ENCODE results near the gene MAP6.
"Not testable (repeated sequence)": the region's sequence is repeated elsewhere in the genome, so short reads cannot be mapped to it uniquely, and the experiment has no call there.

The MAP6 gene

GRCh38 chr11:75668451-75669297, at the start of gene MAP6:
Gene MAP6, minus strand, starts transcription at chr11:75669038. Its CDS starts 669 bp downstream, at chr11:75668369.
- DNase-seq, result no peak

DNA sequence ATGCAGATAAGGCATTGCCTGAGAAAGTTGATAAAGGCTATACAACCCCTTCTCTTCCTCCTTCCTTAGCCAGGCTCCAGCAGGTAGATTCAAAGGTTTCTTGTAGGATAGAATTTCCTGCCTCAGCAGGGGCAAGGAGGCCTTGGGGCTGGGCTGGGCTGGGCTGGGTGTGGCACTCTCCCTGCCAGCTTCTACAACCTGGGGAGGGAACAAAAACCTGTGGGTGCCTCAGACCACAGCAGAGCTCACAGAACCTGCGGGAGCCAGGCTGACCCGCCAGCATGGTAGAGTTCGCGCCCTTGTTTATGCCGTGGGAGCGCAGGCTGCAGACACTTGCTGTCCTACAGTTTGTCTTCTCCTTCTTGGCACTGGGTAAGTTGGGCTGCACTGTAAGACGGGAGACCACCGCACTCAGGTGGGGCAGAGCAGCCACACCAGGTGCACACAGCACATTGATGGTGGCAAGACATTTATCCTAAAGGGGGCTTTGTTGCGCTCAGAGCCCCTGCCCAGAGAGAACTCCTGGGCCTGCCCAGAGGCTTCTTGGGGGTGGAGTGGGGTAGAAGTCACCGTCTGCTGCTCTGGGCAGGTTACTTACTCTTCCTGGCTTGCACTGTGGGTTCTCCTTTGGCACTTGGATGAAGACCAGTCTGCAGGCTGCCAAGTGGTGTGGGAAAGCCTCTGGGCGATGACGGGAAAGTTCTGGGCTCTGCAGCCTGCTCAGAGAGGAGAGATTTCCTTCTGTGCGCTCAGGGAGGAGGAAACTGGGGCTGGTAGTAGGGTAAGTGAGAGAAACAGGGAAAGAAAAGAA, 49.0 kb upstream of the MAP6 start, which contains the start of gene MOGAT2:
MOGAT2 (plus strand) TSS at position 231 of the 811 bp plus-strand sequence; CDS start at position 282, 51 bp downstream.
- no peak for DNase-seq

DNA sequence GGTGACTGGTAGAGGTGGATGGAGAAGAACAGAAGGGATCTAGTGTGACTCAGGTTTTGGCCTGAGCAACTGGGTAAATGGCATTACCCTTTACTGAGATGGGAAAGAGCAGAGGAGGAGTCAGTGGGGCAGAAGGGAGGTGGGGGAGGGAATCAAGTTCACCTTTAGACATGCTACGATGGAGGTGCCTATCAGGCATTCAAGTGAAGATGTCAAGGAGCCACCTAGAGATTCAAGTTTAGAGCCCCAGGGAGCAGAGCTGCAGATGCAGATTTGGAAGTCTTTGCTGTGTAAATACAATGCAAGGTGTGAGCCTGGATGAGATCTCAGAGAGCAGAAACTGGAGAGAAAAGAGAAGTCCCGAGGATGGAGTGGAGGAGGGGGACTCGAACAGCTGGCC, 47.8 kb upstream of the MAP6 start:
- DNase-seq, result no peak

DNA sequence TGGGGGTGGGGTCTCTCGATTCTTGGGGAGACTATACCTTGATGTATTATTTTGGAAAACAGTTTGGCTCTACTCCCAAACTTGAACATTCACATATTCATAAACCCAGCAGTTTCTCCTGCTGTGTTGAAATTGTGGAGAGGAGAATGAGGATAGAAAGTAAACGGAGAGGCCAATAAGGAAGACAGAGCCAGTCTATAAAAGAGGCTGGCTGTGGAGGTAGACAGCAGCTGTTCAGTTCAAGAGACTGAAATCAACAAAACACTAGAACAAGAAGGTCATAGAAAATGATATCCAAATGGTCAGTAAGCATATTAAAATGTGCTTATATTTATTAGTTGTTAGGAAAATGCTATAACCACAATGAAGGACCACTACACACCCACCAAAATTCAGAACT, 46.9 kb upstream of the MAP6 start:
- DNase-seq, result no peak

DNA sequence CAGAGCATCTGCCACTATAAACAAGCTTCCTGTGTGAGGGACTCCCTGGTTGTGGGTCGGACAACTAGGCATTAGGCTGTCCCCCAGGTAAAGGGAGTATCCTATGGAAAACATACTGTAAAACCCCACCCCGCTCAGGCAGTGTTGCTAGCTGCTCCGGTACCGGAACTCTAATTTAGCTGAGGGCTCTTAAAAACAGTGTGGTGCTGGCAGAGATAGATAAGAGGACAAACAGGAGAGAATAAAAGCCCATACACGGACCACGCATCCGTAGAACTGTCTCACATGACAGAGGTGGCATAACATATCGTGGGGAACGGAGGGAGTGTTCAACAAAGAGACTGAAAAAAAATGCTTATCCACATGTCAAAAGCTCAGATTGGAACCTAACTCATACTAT, 45.4 kb upstream of the MAP6 start:
- DNase-seq, result no peak

DNA sequence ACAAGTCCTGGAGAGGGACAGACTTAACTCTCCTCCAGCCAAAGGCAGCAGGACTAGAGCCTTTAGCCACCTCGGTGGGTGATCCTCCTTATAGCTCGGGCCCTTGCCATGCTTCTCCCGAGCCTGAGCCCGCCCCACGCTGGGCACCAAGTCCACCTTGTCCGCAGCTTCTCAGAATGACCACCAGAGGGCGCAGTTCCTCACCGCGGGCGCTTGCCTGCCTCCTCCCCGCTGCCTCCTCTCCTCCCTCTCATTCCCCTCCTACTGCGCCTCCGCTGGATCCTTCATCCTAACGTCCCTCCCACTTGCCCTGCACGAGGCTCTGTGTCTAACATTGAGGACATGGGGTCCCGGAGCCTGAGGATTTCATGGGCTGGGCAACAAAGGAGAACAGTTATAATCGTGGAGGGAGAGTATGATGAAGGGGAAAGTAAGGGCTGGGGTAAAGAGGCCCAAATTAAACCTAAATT, 37.5 kb upstream of the MAP6 start:
- peak; percentile 77 for DNase-seq

DNA sequence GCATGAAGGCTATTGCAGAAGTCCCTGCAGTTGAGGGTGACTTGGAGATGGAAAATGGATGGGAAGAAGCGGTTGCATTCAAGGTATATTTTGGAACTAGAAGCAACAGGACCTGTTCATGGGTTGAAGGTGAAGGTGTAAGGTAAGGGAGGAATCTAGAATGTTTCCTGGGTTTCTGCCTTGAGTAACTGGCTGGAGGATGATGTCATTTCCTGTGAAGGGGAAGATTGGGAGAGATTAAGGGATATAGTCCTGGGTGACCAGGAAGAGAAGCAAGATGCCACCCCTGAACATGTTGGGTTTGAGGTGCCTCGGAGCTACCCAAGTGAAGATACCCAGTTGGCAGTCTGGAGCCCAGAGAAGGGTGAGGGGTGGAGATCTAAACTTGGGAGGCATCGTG, 36.7 kb upstream of the MAP6 start:
- no peak for DNase-seq

DNA sequence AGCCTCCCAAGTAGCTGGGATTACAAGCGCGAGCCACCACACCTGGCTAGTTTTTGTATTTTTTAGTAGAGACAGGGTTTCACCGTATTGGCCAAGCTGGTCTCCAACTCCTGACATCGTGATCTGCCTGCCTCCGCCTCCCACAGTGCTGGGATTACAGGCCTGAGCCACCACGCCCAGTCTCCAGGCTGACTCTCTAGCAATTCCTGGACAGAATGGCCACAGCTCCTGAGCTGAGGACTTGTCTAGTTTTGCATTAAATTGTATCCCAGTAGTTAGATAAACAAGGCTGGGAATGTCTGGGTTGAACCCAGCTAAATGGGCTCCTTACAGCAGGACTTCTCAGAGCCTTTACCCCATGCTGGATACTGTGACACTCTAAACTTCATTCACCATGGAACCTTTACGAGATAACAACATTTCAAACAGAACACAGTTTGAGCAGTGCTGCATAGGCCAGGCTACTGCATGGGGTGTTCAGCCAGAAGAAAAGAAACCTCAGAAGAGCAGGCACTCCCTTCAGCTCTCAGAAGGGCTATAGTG, 34.9 kb upstream of the MAP6 start:
- DNase-seq, result no peak

DNA sequence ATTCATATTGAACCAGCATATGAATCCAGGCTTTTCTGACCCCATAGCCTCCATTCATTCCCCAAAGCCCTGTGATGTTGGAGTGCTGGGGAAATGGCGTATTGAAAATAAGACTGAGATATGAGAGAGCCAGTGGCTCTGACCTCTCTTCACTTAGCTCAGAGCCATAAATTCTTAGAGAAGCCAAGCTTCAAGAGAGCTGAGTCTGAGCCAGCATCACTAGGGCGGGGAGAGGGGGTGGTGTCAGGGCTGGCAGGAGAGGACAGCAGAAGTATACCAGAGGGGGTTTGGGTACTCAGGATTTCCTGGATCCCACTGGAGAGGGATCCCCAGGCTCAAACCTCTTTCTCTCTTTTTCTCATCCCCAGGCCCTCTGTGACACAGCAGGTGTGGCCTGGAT, 32.1 kb upstream of the MAP6 start:
- DNase-seq, result no peak

DNA sequence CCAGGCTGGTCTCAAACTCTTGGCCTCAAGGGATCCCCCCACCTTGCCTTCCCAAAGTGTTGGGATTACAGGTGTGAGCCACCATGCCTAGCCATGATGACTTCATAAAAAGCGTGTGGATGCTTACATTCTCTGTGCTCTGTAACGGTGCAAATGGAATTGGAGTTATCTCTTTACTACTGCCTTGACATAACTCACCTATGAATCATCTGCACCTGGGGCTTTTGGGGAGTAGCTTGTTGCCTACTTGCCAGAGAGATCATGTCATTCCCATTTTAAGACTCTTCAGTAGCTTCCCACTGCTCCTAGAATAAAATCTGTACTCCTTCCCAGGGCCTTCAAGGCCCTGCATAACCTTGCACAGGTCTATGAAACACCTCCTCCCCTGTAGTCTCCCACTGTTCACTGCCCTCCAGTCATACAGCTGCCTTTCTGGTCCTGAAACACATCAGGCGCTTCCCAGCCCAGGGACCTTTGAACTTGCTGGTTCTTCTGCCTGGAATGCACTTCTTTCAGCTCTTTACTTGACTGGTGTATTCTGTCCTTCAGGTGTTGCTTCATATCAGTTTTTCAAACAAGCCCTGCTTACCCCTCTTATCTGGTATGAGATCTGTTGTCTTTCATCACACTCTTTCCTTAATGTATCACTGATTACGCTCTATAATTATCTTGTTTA, 29.2 kb upstream of the MAP6 start:
- no peak for DNase-seq

- DNase-seq, result no peak
Observed at GRCh38 chr11:75691804-75692203, 23.0 kb upstream of the MAP6 start.

DNA sequence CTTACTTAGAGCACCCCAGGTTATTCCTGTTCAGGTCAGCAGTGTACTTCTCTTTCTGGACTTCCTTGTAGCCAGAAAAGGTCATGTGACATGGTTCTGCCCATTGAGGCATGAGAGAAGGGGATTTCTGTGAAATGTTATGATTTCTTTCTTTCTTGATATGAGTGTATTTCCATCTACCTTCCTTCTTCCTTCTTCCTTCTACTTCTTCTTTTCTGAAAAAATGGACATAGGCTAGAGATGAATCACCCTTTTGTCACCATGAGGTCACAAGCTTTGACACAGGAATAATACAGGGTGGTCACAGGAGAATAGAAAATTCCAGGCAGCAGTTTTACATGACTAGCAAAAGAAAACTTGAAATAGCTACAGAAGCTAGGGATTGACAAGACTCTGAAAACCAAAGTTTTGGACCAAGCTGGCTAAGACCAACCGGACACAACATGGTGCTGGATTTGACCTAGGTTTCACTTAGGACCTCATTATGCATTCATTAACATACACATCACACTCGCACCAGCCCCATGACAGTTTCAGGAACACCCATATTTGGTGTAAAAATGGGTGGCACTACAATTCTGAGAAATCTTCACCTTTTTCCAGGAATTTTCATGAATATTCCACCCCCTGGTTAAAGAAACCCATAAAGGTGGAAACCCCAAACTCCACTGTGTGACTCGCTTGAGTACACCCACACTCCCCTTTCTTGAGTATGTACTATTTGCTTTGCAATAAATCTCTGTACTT, 21.2 kb upstream of the MAP6 start:
- DNase-seq, result no peak

DNA sequence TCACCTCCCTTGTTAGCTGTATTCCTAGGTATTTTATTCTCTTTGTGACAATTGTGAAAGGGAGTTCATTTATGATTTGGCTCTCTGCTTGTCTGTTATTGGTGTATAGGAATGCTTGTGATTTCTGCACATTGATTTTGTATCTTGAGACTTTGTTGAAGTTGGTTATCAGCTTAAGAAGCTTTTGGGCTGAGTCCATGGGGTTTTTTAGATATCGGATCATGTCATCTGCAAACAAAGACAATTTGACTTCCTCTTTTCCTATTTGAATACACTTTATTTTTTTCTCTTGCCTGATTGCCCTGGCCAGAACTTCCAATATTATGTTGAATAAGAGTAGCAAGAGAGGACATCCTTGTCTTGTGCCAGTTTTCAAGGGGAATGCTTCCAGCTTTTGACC, 15.0 kb upstream of the MAP6 start:
- DNase-seq, result not testable (repeated sequence)

- no peak for DNase-seq
Observed at GRCh38 chr11:75679566-75679965, 10.7 kb upstream of the MAP6 start.

DNA sequence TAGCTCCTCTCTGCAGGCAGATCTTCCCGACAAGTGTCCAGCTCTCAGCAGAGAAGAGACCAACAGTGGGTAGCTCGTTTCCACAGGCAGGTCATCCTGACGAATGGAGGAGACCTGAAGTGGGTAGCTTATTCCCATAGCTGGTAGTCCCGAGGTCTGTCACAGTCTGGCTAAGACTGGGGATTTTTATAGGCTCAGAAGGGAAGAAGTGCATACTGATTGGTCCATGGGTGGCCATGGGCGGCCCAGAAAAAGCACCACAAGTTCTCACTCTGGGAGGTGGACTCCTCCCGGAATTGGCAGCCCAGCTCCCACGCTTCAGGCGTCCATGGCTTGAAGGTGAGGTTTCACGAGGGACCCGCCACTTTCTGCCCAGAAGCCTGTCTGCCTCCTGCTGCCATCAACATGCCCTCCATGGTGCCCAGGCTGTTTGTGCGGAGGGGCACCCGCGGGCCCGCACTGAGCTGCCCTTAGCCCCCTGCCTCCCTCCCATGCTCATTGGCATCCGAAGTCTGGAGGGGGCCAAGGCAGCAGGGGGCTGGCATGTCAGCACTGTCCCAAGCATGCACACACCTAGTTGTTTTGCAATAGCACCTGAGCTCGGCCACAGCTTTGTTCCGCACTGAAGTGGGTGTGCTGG, 9.9 kb upstream of the MAP6 start:
- no peak for DNase-seq

DNA sequence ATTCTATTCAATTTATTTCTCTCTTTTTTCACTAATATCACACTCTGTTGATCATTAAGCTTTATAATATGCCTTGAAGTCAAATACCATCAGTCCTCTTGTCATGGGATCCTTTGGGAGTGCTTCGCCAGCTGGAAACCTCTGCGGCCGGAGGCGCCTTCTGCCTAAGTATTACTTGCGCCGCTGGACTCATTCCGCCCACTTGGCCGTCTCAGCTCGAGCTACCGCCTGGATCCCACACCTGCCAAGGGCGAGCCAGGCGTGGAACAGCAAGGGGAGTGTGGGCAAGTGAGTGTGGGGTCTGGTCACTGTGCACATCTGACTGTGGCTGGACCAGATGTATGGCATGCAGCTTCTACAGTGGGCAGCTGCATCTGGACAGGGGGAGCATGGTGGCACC, 9.1 kb upstream of the MAP6 start:
- DNase-seq, result no peak

GRCh38 chr11:75677275-75677674, 8.4 kb upstream of the MAP6 start:
- DNase-seq, result no peak

GRCh38 chr11:75673977-75674582, 5.2 kb upstream of the MAP6 start:
- DNase-seq, result no peak

GRCh38 chr11:75667831-75668450, 897 bp downstream of the MAP6 start:
- DNase-seq, result no peak

GRCh38 chr11:75667255-75667830, 1.5 kb downstream of the MAP6 start:
- no peak for DNase-seq

All from KG1 (cell line).